ENCODE measurements around the gene WDR88. TPM values are rescaled to one million over a fixed set of nuclear protein-coding genes. Genes with fewer than 3 reads are reported as not detected.

The WDR88 gene
- total and polyA plus RNA-seq, 2 donors (not counting 1 experiment from before 2014, with no cell fraction given) = 0.47 TPM; not detected in 1

DNA sequence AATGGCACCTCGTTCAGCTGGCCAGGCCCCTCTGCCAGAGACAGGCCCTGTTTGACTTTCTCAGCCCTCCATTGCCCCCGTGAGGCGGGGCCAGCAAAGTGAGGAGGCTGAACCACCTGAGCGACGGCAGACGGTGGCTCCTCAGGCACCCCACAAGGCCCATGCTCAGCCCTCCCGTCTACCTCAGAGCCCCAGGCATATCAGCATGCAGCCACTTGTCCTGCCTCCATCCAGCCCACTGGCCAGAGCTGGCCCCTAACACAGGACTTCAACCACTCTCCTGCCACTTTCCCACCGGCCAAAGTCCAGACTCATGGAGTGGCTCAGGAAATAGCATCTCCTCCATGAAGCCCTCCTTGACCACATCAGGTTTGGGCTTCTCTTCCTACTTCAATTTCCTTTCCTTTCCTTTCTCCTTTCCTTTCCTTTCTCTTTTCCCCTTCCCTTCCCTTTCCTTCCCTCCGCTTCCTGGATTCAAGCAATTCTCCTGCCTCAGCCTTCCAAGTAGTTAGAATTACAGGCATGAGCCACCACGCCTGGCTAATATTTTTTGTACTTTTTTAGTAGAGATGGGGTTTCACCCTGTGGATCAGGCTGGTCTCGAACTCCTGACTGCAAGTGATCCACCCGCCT is 84.4 kb downstream of the WDR88 start:
- Histone ChIP-seq H2AFZ (ENCODE audit: insufficient read depth, low read depth, low read length, poor library complexity, severe bottlenecking) (no peak overlapping the region), H3K9me3 (ENCODE audit: control extremely low read depth in 1 of 3, control insufficient read depth in 2 of 3, insufficient read depth in 1 of 3, low read length in 2 of 3) (no peaks in the 10 kb centered on the region), H3K9ac (ENCODE audit: low read length) (no peak overlapping the region), H4K20me1 (ENCODE audit: control insufficient read depth, insufficient read depth, low read length, poor library complexity, severe bottlenecking) (no peaks in the 10 kb centered on the region), H3K27me3 (replicated peaks in 1 of 4; ENCODE audit: control extremely low read depth in 1 of 4, control insufficient read depth in 3 of 4, insufficient read depth in 4 of 4, low read length in 3 of 4) (peaks cover 0 to 2% (median 0%) of the 10 kb centered on the region in 4 experiments), H3K4me2 (replicated peaks; ENCODE audit: low read depth, low read length, poor library complexity, severe bottlenecking) (no peak overlapping the region), H3K27ac (ENCODE audit: low read length in 2 of 2) (no peak overlapping the region), H3K79me2 (ENCODE audit: control insufficient read depth, insufficient read depth, low read length) (no peaks in the 10 kb centered on the region), H3K36me3 (replicated peaks in 1 of 2; ENCODE audit: control extremely low read depth in 1 of 2, control insufficient read depth in 1 of 2, extremely low read depth in 1 of 2, insufficient read depth in 2 of 2, low read length in 1 of 2) (no peaks in the 10 kb centered on the region), H3K4me1 (ENCODE audit: control insufficient read depth in 2 of 2, insufficient read depth in 2 of 2, low read length in 2 of 2) (no peaks in the 10 kb centered on the region), H3K4me3 (ENCODE audit: control extremely low read depth in 1 of 5, extremely low read depth in 1 of 5, insufficient read depth in 1 of 5, low read depth in 2 of 5, low read length in 4 of 5) (no peak overlapping the region)
- Mint-ChIP-seq H3K4me1 (no peaks in the 10 kb centered on the region), H3K4me3 (no peak overlapping the region), H3K9me3 (ENCODE audit: insufficient read depth) (no peaks in the 10 kb centered on the region), H3K27ac (no peak overlapping the region), H3K27me3 (peaks cover 11% of the 10 kb centered on the region)
- CTCF ChIA-PET = no interaction called here
- intact Hi-C loops (cut with micrococcal nuclease) = no loop called here
- no peak for DNase-seq
- ATAC-seq (ENCODE audit: low read depth) = no peak
- POLR2A ChIA-PET = no interaction called here
- WGBS (ENCODE audit: insufficient coverage) = 70% methylated on average over 11 of the region's 12 CpGs
- no peak for TF ChIP-seq EZH2 (IDR thresholded peaks at IDR 0.05; ENCODE audit: borderline replicate concordance, insufficient read depth, low read depth, low read length, poor library complexity, severe bottlenecking)
- TF ChIP-seq, protein P1, sequence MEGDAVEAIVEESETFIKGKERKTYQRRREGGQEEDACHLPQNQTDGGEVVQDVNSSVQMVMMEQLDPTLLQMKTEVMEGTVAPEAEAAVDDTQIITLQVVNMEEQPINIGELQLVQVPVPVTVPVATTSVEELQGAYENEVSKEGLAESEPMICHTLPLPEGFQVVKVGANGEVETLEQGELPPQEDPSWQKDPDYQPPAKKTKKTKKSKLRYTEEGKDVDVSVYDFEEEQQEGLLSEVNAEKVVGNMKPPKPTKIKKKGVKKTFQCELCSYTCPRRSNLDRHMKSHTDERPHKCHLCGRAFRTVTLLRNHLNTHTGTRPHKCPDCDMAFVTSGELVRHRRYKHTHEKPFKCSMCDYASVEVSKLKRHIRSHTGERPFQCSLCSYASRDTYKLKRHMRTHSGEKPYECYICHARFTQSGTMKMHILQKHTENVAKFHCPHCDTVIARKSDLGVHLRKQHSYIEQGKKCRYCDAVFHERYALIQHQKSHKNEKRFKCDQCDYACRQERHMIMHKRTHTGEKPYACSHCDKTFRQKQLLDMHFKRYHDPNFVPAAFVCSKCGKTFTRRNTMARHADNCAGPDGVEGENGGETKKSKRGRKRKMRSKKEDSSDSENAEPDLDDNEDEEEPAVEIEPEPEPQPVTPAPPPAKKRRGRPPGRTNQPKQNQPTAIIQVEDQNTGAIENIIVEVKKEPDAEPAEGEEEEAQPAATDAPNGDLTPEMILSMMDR (IDR thresholded peaks at IDR 0.05) = no peak

DNA sequence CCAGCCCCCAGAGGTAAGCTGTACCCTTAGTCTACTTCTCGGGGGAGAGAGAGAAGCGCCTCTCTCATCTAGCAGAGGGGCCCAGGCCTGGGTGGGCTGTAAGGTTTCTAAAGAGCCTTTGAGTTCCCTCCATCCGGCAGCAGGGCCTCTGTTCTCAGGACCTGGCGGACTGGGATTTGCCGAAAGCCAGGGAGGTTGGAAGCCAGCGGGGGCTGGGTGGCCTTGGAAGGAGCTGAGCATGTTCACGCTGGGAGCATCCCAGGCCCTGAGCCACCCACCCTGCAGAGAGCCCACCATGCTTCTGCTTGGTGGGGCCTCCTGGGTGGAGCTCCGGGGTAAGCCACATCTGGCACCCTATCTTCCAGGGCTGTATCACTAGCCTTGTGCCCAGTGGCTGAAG is 86.0 kb downstream of the WDR88 start:
- H3K36me3 ChIP-seq (replicated peaks in 1 of 2; ENCODE audit: control extremely low read depth in 1 of 2, control insufficient read depth in 1 of 2, extremely low read depth in 1 of 2, insufficient read depth in 2 of 2, low read length in 1 of 2) = no peaks in the 10 kb centered on the region
- Mint-ChIP-seq H3K4me3 (no peak overlapping the region), H3K27me3 (peaks cover 17% of the 10 kb centered on the region), H3K9me3 (ENCODE audit: insufficient read depth) (no peaks in the 10 kb centered on the region), H3K4me1 (no peaks in the 10 kb centered on the region), H3K27ac (no peak overlapping the region)
- H3K4me3 ChIP-seq (ENCODE audit: control extremely low read depth in 1 of 5, extremely low read depth in 1 of 5, insufficient read depth in 1 of 5, low read depth in 2 of 5, low read length in 4 of 5) = no peak overlapping the region
- no peaks in the 10 kb centered on the region for H4K20me1 ChIP-seq (ENCODE audit: control insufficient read depth, insufficient read depth, low read length, poor library complexity, severe bottlenecking)
- DNase-seq = no peak
- no peaks in the 10 kb centered on the region for H3K79me2 ChIP-seq (ENCODE audit: control insufficient read depth, insufficient read depth, low read length)
- no peak for ATAC-seq (ENCODE audit: low read depth)
- ChIA-PET POLR2A (no interaction called here), CTCF (no interaction called here)
- WGBS (ENCODE audit: insufficient coverage) = 98% methylated on average over 7 of the region's 8 CpGs
- no peaks in the 10 kb centered on the region for H3K4me1 ChIP-seq (ENCODE audit: control insufficient read depth in 2 of 2, insufficient read depth in 2 of 2, low read length in 2 of 2)
- H2AFZ ChIP-seq (ENCODE audit: insufficient read depth, low read depth, low read length, poor library complexity, severe bottlenecking) = no peak overlapping the region
- H3K9me3 ChIP-seq (ENCODE audit: control extremely low read depth in 1 of 3, control insufficient read depth in 2 of 3, insufficient read depth in 1 of 3, low read length in 2 of 3) = no peaks in the 10 kb centered on the region
- H3K27ac ChIP-seq (ENCODE audit: low read length in 2 of 2) = no peak overlapping the region
- no peak overlapping the region for H3K9ac ChIP-seq (ENCODE audit: low read length)
- H3K27me3 ChIP-seq (replicated peaks in 1 of 4; ENCODE audit: control extremely low read depth in 1 of 4, control insufficient read depth in 3 of 4, insufficient read depth in 4 of 4, low read length in 3 of 4) = peaks cover 0 to 6% (median 0%) of the 10 kb centered on the region in 4 experiments
- intact Hi-C loops (cut with micrococcal nuclease) = no loop called here
- no peak for TF ChIP-seq EZH2 (IDR thresholded peaks at IDR 0.05; ENCODE audit: borderline replicate concordance, insufficient read depth, low read depth, low read length, poor library complexity, severe bottlenecking)
- TF ChIP-seq, protein P1 (IDR thresholded peaks at IDR 0.05) = no peak
- no peak overlapping the region for H3K4me2 ChIP-seq (replicated peaks; ENCODE audit: low read depth, low read length, poor library complexity, severe bottlenecking)
